Vagina (tissue), 2 donors: Measurements from ENCODE around the gene TMEM44. TPM values are rescaled to one million over a fixed set of nuclear protein-coding genes. Genes with fewer than 3 reads are reported as not detected.
A peak's percentile ranks its signal among the peaks of the same experiment; 100 is the strongest.

Experiments
- DNase-seq, 2 donors: peaks; one replicate each; pipeline ENCODE4 v3.0.0-alpha.2; 2017; ENCODE audit errors: extremely low spot score in 2 of 2
- H3K27ac ChIP-seq: fragments of 200-600 bp; sonication (generic); one replicate; pipeline ENCODE4 v1.5.1; 2019
- H3K27me3 ChIP-seq: fragments of 200-600 bp; sonication (generic); one replicate; pipeline ENCODE4 v1.5.1; 2019
- H3K36me3 ChIP-seq, 2 donors: fragments of 200-600 bp; sonication (generic); one replicate each; pipeline ENCODE4 v1.5.1; 2017 to 2019
- H3K4me1 ChIP-seq: fragments of 200-600 bp; sonication (generic); one replicate; pipeline ENCODE4 v1.5.1; 2019
- H3K4me3 ChIP-seq, 2 donors: fragments of 200-600 bp; sonication (generic); 1 replicate in 1 of 2; 2 replicates in 1 of 2; pipeline ENCODE4 v1.5.1; 2016 to 2019
- H3K9me3 ChIP-seq: fragments of 200-600 bp; sonication (generic); one replicate; pipeline ENCODE4 v1.5.1; 2019
- CTCF ChIP-seq, 3 experiments: fragments of 450-650 bp in 2 of 3; fragments of 200-600 bp in 1 of 3; sonication (generic) in 1 of 3; IDR thresholded peaks; one replicate each; pipeline ENCODE4 v1.5.1; 2017 to 2019; ENCODE audit warnings: antibody characterized with exemption in 3 of 3, mild to moderate bottlenecking in 2 of 3, moderate library complexity in 2 of 3
- POLR2A ChIP-seq, 2 donors: fragments of 450-650 bp; IDR thresholded peaks; one replicate each; pipeline ENCODE4 v1.6.1; 2017; ENCODE audit warnings: antibody characterized with exemption in 2 of 2, mild to moderate bottlenecking in 2 of 2, moderate library complexity in 2 of 2
- POLR2AphosphoS5 ChIP-seq, 2 donors: sonication (generic); formaldehyde crosslinking; IDR thresholded peaks; one replicate each; pipeline ENCODE4 v1.9.0; 2017; ENCODE audit warnings: antibody characterized with exemption in 2 of 2, mild to moderate bottlenecking in 2 of 2, low read depth in 1 of 2; ENCODE audit not compliant: insufficient read depth in 1 of 2
- intact Hi-C: fragments of 100-400 bp; cut with DNase I; formaldehyde crosslinking; loops from one replicate; pipeline ENCODE4 v1.15.1; 2023
- total RNA-seq: library from RNA; depleted of rRNA; stranded (reverse); fragments of >200 nt; gene quantifications from one replicate; pipeline ENCODE4 v1.2.3, GENCODE V29; 2016

TMEM44 gene
- total RNA-seq = 11.0 TPM

GRCh38 chr3:194633349-194634004 lies at the start of gene TMEM44:
Gene TMEM44, minus strand, starts transcription at chr3:194633419. Its CDS starts 204 bp downstream, at chr3:194633215.
- intact Hi-C loops = no loop called here
- Histone ChIP-seq H3K4me1 (peaks cover 6% of the 10 kb centered on the region), H3K27me3 (no peaks in the 10 kb centered on the region), H3K36me3 (no peaks in the 10 kb centered on the region), H3K9me3 (no peaks in the 10 kb centered on the region), H3K4me3 (peak within 1 kb of the TSS; percentile 58 to 81), H3K27ac (peak within 1 kb of the TSS; percentile 60)
- DNase-seq = peak in 1 of 2 donors; percentile 72
- peak in 2 of 3 experiments; percentile 41 to 43 for TF ChIP-seq CTCF (IDR thresholded peaks at IDR 0.05)
- no peak for TF ChIP-seq POLR2A (IDR thresholded peaks at IDR 0.05)
- peak; percentile 54 to 65 for TF ChIP-seq POLR2AphosphoS5 (IDR thresholded peaks at IDR 0.05; ENCODE audit: insufficient read depth in 1 of 2, low read depth in 1 of 2)

GRCh38 chr3:194682694-194683310 lies 49.6 kb upstream of the TMEM44 start:
- H3K4me3 ChIP-seq = no peak overlapping the region
- TF ChIP-seq CTCF (IDR thresholded peaks at IDR 0.05) = peak; percentile 67 to 95 (median 82)
- no peak for TF ChIP-seq POLR2A (IDR thresholded peaks at IDR 0.05)
- TF ChIP-seq POLR2AphosphoS5 (IDR thresholded peaks at IDR 0.05; ENCODE audit: insufficient read depth in 1 of 2, low read depth in 1 of 2) = peak; percentile 50 to 87
- DNase-seq = peak in 1 of 2 donors; percentile 90
- peaks cover 25% of the 10 kb centered on the region for H3K4me1 ChIP-seq
- intact Hi-C loops = loop anchor here (2.0 to 10.0 kb wide), 2 partner anchors 574 to 862 kb away; partner anchors contain the start of gene PPP1R2
- H3K27ac ChIP-seq = peak overlapping the region; percentile 47
- no peaks in the 10 kb centered on the region for H3K36me3 ChIP-seq
- no peaks in the 10 kb centered on the region for H3K27me3 ChIP-seq
- no peaks in the 10 kb centered on the region for H3K9me3 ChIP-seq

- Histone ChIP-seq H3K27ac (peak overlapping the region; percentile 47), H3K27me3 (no peaks in the 10 kb centered on the region), H3K9me3 (no peaks in the 10 kb centered on the region), H3K4me3 (no peak overlapping the region), H3K4me1 (peaks cover 21% of the 10 kb centered on the region), H3K36me3 (no peaks in the 10 kb centered on the region)
- no peak for TF ChIP-seq POLR2A (IDR thresholded peaks at IDR 0.05)
- no peak for TF ChIP-seq POLR2AphosphoS5 (IDR thresholded peaks at IDR 0.05; ENCODE audit: insufficient read depth in 1 of 2, low read depth in 1 of 2)
- no peak for TF ChIP-seq CTCF (IDR thresholded peaks at IDR 0.05)
- intact Hi-C loops = loop anchor here (2.0 to 10.0 kb wide), 2 partner anchors 575 to 863 kb away; partner anchors contain the start of gene PPP1R2
- no peak for DNase-seq
Measured at GRCh38 chr3:194682189-194682693, 49.0 kb upstream of the TMEM44 start.

- Histone ChIP-seq H3K9me3 (no peaks in the 10 kb centered on the region), H3K4me1 (peaks cover 18% of the 10 kb centered on the region), H3K4me3 (no peak overlapping the region), H3K36me3 (no peaks in the 10 kb centered on the region), H3K27ac (no peak overlapping the region), H3K27me3 (no peaks in the 10 kb centered on the region)
- peak in 1 of 2 donors; percentile 71 for DNase-seq
- TF ChIP-seq CTCF (IDR thresholded peaks at IDR 0.05) = no peak
- no peak for TF ChIP-seq POLR2AphosphoS5 (IDR thresholded peaks at IDR 0.05; ENCODE audit: insufficient read depth in 1 of 2, low read depth in 1 of 2)
- TF ChIP-seq POLR2A (IDR thresholded peaks at IDR 0.05) = no peak
- intact Hi-C loops = loop anchor here (10.0 kb wide), 1 partner anchor 864 kb away; the partner anchor contains the start of gene PPP1R2
Measured at GRCh38 chr3:194680888-194681615, 47.8 kb upstream of the TMEM44 start.
